Measurements from ENCODE around the gene PMP22.

Gene PMP22

DNA sequence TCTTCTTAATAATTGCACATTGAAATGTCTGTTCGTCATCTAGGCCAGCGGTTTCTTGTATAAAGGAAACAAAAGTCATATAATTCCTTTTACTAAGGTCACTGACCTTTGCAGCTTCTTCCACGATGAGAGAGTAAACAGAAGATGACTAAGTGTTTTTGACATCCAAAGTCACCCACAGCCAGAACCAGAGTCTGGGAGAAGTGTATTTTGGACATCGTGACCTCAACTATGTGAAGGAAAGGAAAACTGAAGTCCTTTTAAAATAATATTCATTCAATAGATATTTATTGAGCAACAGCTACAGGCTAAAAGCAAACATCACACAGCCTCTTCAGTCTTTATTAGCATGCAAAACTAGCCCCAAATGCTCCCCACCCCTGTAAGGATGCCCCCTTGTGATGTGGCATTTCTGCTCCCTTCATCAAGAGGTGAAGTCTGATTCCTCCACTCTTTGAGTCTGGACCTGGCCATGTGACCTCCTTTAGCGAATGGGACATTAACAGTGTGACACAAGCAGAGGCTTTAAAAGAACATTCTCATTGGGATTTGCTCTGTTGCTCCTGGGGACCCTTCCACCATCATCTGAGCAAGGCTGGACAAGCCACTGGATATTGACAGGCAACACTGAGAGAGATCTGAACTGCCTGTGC is 8.1 kb upstream of the PMP22 start:
- no peak for DNase-seq

DNA sequence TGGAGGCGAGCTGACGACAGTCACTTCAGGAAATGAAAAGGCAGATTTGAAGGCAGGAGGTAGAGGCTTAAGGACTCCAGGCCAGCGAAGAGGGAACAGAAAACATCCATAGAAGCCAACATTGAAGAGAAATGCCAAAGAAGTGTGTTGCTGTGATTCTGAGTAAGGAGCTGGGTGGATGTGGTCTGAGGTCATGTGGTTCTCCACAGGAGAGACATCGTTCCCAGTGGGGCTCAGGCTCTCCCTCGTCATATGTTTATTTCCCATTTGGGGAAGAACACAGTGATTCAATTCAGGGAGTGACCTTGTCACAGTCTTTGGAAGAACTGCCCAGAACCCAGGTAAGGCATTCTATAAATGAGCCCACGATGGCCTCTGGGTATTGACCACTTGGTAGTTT is 6.6 kb upstream of the PMP22 start:
- no peak for DNase-seq

- DNase-seq, result no peak
Observed at GRCh38 chr17:15270628-15271381, 5.7 kb upstream of the PMP22 start.

DNA sequence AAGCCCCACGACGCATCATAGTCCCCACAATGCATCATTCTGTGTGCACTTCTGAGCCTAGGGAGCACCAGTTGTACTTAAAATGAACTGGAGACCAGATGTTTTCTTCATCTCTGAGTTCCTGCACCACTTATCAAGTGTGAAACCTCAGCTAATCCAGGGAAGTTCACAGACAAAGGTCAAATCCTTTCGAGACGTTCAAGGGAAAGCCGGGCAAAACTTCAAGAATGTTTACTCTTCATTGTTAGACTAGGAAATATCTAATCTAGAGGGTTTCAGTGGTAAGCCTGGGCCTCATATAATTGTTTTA is 4.6 kb upstream of the PMP22 start:
- no peak for DNase-seq

GRCh38 chr17:15269087-15269779 is 4.1 kb upstream of the PMP22 start:
- no peak for DNase-seq

GRCh38 chr17:15268461-15268860 is 3.3 kb upstream of the PMP22 start:
- DNase-seq, result no peak

GRCh38 chr17:15267996-15268395 is 2.9 kb upstream of the PMP22 start:
- no peak for DNase-seq

DNA sequence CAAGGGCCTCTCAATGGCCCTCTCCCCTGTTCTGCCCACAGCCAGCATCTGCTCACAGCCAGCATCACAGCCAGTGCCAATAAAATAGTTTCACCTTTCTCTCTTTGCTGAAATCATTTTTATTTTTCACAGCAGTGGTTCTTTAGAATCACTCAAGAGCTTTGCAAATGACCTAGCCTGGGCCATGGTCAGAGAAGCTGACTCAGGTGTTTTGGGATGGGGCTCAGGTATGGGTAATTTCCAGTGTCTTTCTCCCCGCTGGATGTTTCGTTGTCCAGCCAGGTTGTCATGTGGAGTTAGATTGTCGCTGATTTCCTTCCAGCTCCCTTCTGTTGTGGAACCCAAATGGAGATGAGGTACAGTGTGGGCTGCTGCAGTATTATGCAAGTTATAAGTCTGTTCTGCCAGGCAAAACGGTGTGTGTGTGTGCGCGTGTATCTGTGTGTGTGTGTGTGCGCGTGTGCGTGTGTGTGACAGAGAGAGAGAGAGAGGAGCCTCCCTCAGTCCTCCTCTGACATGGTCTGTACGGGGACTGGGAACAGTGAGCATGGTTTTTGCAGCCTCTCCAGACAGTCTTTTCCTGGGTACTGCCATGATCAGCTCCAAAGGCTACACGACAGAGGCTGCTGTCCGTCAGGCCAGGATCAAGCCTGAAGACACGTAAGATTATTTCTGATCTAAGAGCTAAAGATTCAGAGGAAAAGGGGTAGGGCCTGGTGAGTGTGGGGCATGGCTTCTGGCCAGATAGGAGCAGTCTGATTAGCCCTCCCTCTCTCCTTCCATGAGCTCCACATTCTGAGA is 1.4 kb upstream of the PMP22 start:
- DNase-seq, result no peak

GRCh38 chr17:15264542-15264941 is 584 bp downstream of the PMP22 start:
- DNase-seq, result peak; percentile 43

GRCh38 chr17:15263680-15264079 is 1.4 kb downstream of the PMP22 start:
- no peak for DNase-seq

DNA sequence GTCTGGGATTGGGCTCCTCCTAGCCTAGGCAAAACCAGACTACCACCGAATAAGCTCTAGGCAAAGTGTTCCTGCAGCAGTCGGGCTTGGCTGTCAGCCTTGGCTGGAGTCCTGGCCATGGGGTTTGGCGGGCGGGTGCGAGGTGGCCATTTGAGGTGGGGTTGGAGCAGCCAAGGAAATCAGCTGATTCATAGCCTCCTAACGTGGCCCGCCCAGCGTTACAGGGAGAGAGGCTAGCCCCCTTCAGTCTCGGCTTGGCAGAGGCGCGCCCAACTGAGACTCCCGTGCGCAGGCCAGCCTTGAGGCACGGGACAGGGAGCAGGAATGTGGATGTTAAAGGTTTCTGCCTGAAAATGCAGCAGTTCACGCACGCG is 1.9 kb downstream of the PMP22 start:
- no peak for DNase-seq

GRCh38 chr17:15262291-15263205 is 2.6 kb downstream of the PMP22 start:
- DNase-seq, result peak; percentile 23

DNA sequence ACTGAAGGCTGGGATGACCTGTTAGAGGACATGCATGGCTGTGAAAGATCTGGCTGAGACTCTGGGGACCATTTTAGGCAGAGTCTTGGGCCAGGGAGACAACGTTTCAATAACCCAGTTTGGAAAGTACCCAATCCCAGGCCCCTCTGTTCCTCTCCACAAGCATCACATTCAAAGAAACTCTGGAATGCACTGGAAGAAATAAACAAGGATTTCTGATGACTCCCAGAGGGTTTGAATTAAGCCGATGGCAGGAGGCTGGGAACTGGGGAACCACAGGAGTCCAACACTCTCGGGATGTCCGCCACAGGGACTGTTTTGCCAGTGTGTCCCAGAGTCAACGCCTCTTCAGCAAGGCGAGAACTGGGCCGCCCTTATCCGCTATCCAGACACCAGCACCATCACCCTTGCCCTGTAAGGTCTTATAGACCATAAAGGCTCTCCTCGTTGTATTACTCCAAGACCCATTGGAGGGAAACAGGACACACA is 3.3 kb downstream of the PMP22 start:
- DNase-seq, result no peak

DNA sequence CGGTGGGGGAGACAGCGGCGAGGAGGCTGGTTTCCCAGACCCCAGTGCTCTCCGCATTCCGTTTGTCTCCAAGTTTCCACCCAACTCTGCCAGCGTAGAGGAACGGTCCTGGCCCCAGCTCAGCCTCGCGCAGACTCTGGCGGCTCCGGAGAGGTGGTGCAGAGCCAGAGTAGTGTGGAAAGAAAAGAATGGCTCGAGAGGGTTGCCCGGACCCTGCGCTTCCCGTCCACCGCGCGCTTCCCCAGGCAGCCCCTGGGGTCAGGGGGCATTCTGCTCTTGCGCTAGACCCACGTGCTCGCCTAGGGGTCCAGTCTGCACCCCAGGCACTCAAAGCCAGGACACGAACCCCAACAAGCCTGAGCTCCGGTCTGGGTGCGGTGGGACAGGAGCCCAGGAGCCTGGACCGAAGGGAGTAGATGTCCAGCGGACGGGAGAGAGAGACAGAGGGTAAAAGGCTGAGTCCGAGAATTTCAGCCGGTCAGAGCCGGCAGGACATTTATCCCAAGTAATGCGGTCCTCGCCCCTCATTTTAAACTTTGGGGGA is 3.8 kb downstream of the PMP22 start:
- DNase-seq, result peak; percentile 9

- peak; percentile 66 for DNase-seq
Observed at GRCh38 chr17:15260376-15261257, 4.5 kb downstream of the PMP22 start.

GRCh38 chr17:15257796-15258512 is 7.2 kb downstream of the PMP22 start:
- no peak for DNase-seq

- DNase-seq, result peak; percentile 67
Observed at GRCh38 chr17:15257258-15257788, 7.8 kb downstream of the PMP22 start.

GRCh38 chr17:15256689-15257088 is 8.4 kb downstream of the PMP22 start:
- no peak for DNase-seq

GRCh38 chr17:15255713-15256454 is 9.2 kb downstream of the PMP22 start:
- DNase-seq, result no peak

Measured in NCI-H69 (cell line).